GM18867 (cell line): Measurements from ENCODE around the gene COL21A1.
"Not testable (repeated sequence)": the region's sequence is repeated elsewhere in the genome, so short reads cannot be mapped to it uniquely, and the experiment has no call there.

Experiments used
- ATAC-seq: cut with Tn5 transposase; IDR thresholded peaks from one replicate; pipeline ENCODE4 v1.9.1; 2021; ENCODE audit warnings: mild to moderate bottlenecking, moderate library complexity; ENCODE audit not compliant: unreplicated experiment

Gene COL21A1

DNA sequence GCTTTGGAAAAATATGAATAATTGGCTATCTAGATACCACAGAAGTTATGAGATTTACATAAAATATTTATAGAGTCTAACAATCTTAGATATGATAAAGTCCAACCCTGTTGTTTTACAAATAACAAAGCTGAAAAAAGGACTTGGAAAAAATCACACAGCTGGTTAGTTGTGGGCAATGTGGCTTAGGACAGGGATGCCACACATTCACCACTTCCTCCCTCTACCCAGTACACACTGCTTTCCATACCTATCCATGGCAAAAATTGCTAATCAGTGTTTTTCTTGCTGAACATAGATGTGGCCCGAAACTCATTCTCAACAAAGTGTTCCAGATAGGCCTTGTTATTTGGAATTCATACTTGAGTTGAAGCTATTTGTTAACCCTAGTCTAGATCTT, 224.7 kb downstream of the COL21A1 start:
- ATAC-seq: no peak

DNA sequence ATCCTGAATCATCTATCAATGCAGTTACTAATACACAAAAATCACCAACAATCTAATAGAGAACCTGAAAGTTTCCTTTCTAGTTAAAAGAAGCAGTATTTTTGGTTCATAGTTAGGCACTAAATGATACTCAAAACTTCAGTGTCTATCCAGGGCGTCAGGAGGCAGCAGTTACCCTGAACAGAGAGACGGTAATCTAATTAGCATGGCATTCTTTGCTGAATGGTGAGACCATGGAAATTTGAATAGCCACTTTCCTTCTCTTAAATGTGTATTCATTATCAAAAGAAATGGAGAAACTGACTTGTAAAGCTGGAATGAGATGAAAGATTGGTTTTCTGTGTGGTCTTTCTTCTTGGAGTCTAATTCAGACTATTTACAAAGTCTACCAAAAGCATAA, 225.4 kb downstream of the COL21A1 start:
- no peak for ATAC-seq

DNA sequence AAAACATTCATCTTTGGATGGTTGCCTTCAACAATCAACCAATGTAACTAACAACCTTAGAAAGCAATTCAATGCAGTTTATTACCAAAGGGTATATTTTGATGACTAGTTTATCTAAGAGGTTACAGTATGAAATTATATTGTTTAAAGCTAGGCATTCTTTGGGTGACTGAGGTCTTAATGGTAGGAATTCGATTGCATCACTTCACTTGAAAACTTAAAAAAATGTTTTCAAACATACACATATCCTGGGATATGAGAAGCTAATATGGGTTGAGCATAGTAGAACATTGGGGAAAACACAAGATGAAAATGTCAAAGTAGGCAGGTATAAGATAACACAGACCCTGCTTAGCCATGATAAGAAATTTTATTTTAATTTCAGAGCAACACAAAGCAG, 227.4 kb downstream of the COL21A1 start:
- ATAC-seq: no peak

DNA sequence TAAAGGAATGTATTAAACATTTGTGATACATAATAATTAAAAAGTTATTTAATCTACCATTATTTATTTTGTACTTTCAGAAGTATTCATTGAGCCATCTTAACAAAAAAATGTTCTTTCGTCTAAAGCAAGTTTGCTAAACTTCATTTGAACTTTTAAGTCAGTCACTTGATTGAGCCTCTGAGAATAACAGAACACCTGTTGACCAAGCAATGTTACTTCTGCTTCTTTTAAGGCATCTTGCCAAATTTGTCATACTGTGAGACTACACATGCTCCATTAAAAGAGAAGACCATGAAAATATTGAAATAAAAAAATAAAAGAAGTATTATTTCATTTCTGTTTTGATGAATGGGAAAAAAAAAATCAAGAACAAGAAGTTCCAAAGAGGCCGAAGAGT, 230.2 kb downstream of the COL21A1 start:
- no peak for ATAC-seq

DNA sequence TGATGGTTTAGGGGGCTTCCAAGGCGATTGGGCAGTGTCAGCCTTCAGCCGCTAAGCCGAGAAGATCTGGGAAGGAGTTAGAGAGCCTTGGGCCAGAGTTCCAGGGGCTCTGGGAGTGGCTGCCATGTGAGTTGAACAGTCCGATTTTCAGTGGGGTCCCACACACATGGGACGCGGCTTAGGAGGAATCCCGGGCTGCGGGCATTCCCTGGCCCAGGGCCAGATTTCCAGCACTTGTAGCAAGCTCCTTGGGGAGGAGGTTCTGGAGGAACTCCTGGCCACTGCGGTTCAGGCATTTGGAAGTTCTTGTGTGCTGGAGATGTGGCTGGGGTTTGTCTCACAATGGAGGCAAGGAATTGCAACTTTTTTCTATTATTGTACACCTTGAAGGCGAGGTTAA, 233.3 kb downstream of the COL21A1 start:
- not testable (repeated sequence) for ATAC-seq

DNA sequence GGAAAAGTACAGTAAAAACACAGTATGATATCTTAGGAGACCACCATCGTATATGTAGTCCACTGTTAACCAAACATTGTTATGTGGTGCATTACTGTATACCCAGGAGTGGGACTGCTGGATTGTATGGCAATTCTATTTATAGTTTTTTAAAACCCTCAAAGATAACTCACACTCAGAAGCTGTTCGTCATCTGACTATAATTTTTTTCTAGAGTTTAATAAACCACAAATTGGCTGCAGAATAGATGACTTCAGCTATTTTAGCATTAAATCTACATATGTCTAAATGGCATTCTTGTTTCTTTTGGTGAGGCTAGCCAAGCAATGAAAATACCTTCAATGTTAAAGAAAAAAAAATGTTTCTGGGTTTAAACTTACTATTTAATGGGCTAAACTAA, 237.7 kb downstream of the COL21A1 start:
- no peak for ATAC-seq
